WI38 (cell line): ENCODE measurements around the gene USP35.

Experiments
- H3K4me3 ChIP-seq: 2 replicates; pipeline ENCODE4 v1.5.1; 2011; ENCODE audit warnings: low read depth, mild to moderate bottlenecking, control low read depth, low read length
- TF ChIP-seq, protein P1 (sequence below): IDR thresholded peaks from 2 replicates; pipeline ENCODE4 v1.5.1; 2012; ENCODE audit warnings: low read depth, mild to moderate bottlenecking, control low read depth, low read length

Gene USP35

DNA sequence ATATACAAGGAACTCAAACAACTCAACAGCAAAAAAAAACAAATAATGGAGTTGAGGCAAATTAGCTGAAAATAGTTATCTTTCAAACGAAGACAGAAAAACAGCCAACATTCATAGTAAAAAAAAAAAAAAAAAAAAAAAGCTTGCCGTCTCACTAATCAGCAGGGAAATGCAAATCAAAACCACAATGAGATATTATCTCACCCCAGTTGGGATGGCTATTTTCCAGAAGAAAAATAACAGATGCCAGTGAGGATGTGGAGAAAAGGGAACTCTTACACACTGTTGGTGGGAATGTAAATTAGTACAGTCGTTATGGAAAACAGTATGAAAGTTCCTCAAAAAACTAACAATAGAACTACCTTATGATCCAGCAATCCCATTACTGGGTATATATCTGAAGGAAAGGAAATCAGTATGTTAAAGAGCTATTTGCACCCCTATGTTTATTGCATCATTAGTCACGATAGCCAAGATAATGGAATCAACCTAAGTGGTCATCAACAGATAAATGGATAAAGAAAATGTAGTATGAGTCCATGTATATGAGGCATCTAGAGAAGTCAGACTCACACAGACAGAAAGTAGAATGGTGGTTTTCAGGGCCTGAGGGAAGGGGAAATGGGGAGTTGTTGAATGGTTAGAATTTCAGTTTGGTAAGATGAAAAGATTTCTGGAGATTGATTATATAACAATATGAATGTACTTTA is 56.0 kb downstream of the USP35 start:
- no peak overlapping the region for H3K4me3 ChIP-seq
- TF ChIP-seq, protein P1, sequence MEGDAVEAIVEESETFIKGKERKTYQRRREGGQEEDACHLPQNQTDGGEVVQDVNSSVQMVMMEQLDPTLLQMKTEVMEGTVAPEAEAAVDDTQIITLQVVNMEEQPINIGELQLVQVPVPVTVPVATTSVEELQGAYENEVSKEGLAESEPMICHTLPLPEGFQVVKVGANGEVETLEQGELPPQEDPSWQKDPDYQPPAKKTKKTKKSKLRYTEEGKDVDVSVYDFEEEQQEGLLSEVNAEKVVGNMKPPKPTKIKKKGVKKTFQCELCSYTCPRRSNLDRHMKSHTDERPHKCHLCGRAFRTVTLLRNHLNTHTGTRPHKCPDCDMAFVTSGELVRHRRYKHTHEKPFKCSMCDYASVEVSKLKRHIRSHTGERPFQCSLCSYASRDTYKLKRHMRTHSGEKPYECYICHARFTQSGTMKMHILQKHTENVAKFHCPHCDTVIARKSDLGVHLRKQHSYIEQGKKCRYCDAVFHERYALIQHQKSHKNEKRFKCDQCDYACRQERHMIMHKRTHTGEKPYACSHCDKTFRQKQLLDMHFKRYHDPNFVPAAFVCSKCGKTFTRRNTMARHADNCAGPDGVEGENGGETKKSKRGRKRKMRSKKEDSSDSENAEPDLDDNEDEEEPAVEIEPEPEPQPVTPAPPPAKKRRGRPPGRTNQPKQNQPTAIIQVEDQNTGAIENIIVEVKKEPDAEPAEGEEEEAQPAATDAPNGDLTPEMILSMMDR = no peak

DNA sequence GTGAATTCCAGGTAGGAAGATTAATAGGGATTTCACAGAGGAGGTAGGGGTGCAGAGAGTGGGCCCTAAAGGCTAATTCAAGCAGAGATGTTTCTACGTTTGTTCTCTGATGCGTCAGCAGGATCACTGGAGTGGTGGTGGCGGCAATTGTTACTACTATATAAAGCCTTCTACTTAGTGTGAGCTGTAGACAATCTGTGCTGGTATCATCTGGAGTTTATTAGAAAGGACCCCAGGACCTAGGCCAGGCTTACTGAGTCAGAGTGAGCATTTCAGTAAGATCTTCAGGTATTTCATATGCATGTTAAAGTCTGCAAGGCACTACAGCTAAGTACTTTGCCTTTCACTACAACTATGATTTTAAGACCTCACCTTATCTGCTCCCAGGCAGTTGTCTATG is 59.5 kb downstream of the USP35 start:
- TF ChIP-seq, protein P1 = no peak
- H3K4me3 ChIP-seq = no peak overlapping the region

DNA sequence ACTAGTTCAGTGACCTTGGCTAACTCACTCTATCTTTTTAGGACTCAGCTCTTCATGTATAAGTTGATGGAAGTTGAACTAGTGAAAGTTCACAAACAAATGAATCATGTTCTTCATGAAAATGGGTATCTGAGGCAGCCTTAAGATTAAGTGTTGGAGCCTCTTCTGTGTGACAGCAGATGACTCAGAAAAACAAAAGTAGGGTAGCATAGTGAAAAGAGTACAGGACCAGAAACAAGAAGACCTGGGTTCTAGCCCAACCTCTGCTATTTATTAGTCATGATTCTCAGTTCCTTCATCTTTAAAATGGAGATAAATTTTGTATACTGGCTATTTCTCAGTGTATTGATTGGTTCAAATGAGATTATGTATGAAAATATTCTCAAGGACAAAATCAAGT is 60.2 kb downstream of the USP35 start:
- H3K4me3 ChIP-seq = no peak overlapping the region
- TF ChIP-seq, protein P1 = no peak

DNA sequence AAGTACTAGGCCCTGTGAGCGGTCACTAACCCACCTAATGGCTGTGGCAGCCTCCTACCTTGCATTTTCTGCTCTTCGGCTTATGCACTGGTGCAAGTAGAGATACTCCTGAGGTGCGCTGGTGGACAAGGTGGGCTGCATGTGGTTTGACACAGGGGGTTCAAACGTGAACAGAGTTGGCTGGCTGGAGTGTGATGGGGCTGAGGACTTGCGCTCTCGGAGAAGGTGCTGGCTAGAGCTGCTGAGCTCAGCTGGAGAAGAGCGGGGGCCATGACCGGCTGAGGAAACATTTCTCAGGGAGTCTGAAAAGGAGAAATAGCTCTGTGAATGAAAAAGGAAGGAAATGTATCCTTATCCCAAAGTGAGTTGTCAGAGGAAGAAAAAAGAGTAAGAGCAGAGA is 61.4 kb downstream of the USP35 start:
- TF ChIP-seq, protein P1 = no peak
- no peak overlapping the region for H3K4me3 ChIP-seq

DNA sequence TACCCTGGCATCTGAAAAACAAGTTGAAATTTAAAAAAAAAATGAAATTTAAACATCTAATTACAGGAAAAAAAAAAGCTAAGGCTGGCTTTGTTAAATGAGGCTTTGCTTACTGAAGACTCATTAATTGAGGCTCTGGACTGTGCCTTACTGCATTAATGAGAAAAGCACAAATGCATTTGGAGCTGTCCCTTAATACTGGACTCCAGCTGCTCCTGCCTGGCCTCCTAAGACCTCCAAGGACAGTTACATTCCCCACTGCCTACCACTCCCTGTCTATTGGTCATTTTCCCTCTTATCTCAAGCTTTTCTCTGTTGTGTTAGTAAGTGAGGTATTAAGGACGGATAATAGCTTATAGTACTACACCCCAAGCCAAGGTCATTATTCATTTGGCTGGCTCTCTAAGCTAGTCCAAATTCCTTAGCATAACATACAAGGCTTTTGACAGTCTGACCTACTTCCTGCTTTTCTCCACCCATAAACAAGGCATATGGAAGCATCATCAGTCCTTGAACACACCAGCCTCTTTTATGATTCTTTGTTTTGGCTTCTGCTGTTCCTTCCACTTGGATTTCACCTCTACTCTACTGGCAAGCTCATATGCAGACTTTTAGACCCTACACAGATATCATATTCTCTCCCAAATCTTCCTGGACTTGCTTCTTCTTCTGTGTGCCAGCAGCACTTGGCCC is 62.5 kb downstream of the USP35 start:
- TF ChIP-seq, protein P1 = no peak

DNA sequence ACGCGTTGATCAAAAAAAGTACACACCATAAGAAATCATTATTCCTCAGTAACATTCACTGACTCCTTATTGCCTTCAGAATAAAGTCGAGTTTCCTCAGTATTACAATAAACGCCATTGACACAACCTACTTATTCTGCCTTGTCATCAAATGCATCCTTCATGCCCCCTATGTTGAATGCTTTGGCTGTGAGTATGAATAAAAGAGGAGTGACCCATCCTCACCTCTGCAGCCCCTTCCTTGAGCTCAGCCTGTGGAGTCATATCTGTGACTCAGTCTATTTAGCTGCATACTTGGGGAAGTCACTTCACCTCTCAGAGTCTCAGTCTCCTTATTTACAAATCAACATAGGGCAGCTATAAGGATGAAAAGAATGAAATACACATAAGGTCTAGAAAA is 65.1 kb downstream of the USP35 start:
- TF ChIP-seq, protein P1 = no peak

More for the DNA sequence above, 62.5 kb downstream of the USP35 start:
- no peak overlapping the region for H3K4me3 ChIP-seq

DNA sequence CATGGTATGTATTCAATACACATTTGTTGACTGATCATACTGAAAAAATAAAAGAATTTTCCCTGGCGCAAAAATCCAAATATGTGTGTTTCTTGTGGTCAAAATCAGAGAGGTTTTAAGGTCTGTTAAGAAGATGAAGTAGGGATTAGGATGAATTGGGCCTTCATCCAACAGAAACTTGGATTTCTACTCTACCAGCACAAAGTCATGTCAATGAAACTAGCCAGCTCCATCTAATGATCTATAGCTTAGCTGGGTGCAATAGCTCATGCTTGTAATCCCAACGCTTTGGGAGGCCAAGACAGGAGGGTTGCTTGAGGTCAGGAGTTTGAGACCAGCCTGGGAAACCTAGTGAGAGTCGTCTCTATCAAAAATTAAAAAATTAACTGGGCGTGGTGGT is 65.5 kb downstream of the USP35 start:
- TF ChIP-seq, protein P1 = no peak
- no peak overlapping the region for H3K4me3 ChIP-seq

More for the DNA sequence above, 65.1 kb downstream of the USP35 start:
- H3K4me3 ChIP-seq = no peak overlapping the region
